ENCODE measurements around the gene LEP. TPM values are rescaled to one million over a fixed set of nuclear protein-coding genes. Genes with fewer than 3 reads are reported as not detected.

The LEP gene
- total RNA-seq, 4 donors from 2014 or later: not detected

GRCh38 chr7:128203047-128203491 lies 38.0 kb upstream of the LEP start:
- DNase-seq: no peak
- Histone ChIP-seq H3K36me3 (no peaks in the 10 kb centered on the region), H3K4me1 (peaks cover 2 to 13% (median 7%) of the 10 kb centered on the region in 3 donors), H3K27me3 (peaks cover 0 to 77% (median 6%) of the 10 kb centered on the region in 4 donors), H3K4me3 (no peak overlapping the region), H3K27ac (no peak overlapping the region), H3K9me3 (no peaks in the 10 kb centered on the region)
- WGBS, 2 donors: 57 to 81% methylated on average over 8 to 12 of the region's 12 CpGs
- intact Hi-C loops (cut with DNase I): no loop called here
- no peak for TF ChIP-seq POLR2A (IDR thresholded peaks at IDR 0.05)
- TF ChIP-seq CTCF (IDR thresholded peaks at IDR 0.05): no peak

GRCh38 chr7:128203710-128204214 lies 37.3 kb upstream of the LEP start:
- Histone ChIP-seq H3K27ac (no peak overlapping the region), H3K4me1 (peaks cover 0 to 11% (median 7%) of the 10 kb centered on the region in 3 donors), H3K9me3 (no peaks in the 10 kb centered on the region), H3K4me3 (no peak overlapping the region), H3K36me3 (no peaks in the 10 kb centered on the region), H3K27me3 (peaks cover 0 to 80% (median 6%) of the 10 kb centered on the region in 4 donors)
- intact Hi-C loops (cut with DNase I): no loop called here
- no peak for DNase-seq
- WGBS, 2 donors: 63 to 73% methylated on average over 6 to 8 of the region's 8 CpGs
- TF ChIP-seq POLR2A (IDR thresholded peaks at IDR 0.05) (no peak), CTCF (IDR thresholded peaks at IDR 0.05) (no peak)

- Histone ChIP-seq H3K27ac (no peak overlapping the region), H3K4me1 (peaks cover 0 to 14% (median 7%) of the 10 kb centered on the region in 3 donors), H3K36me3 (no peaks in the 10 kb centered on the region), H3K4me3 (no peak overlapping the region), H3K27me3 (peaks cover 0 to 87% (median 6%) of the 10 kb centered on the region in 4 donors), H3K9me3 (no peaks in the 10 kb centered on the region)
- no peak for DNase-seq
- intact Hi-C loops (cut with DNase I): no loop called here
- 78 to 84% methylated on average over 5 of the region's 5 CpGs for WGBS, 2 donors
- no peak for TF ChIP-seq CTCF (IDR thresholded peaks at IDR 0.05)
- TF ChIP-seq POLR2A (IDR thresholded peaks at IDR 0.05): no peak
Observed at GRCh38 chr7:128204455-128204854, 36.6 kb upstream of the LEP start.

- H3K27ac ChIP-seq: no peak overlapping the region
- intact Hi-C loops (cut with DNase I): loop anchor here (5.0 kb wide), 2 partner anchors 68 to 498 kb away; no protein-coding TSS in a partner anchor
Observed at GRCh38 chr7:128205068-128205467, 36.0 kb upstream of the LEP start.

More at GRCh38 chr7:128205068-128205467, 36.0 kb upstream of the LEP start:
- peaks cover 0 to 91% (median 6%) of the 10 kb centered on the region in 4 donors for H3K27me3 ChIP-seq
- no peaks in the 10 kb centered on the region for H3K36me3 ChIP-seq
- H3K9me3 ChIP-seq: no peaks in the 10 kb centered on the region
- no peak overlapping the region for H3K4me3 ChIP-seq
- WGBS, 2 donors: 93% methylated on average over 4 of the region's 4 CpGs
- DNase-seq: no peak
- peaks cover 0 to 20% (median 7%) of the 10 kb centered on the region in 3 donors for H3K4me1 ChIP-seq
- no peak for TF ChIP-seq POLR2A (IDR thresholded peaks at IDR 0.05)
- no peak for TF ChIP-seq CTCF (IDR thresholded peaks at IDR 0.05)

Measured in esophagus squamous epithelium (tissue), 5 donors.